GM19463 (cell line): ENCODE results near the gene STXBP5L.
"Not testable (repeated sequence)": the region's sequence is repeated elsewhere in the genome, so short reads cannot be mapped to it uniquely, and the experiment has no call there.

Experiments
- ATAC-seq: cut with Tn5 transposase; IDR thresholded peaks from one replicate; pipeline ENCODE4 v1.9.1; 2021; ENCODE audit warnings: mild to moderate bottlenecking, moderate library complexity; ENCODE audit not compliant: unreplicated experiment

Gene STXBP5L

GRCh38 chr3:121223116-121223515 is 315.1 kb downstream of the STXBP5L start:
- ATAC-seq = no peak

- ATAC-seq = no peak
Observed at GRCh38 chr3:121228971-121229370, 321.0 kb downstream of the STXBP5L start.

DNA sequence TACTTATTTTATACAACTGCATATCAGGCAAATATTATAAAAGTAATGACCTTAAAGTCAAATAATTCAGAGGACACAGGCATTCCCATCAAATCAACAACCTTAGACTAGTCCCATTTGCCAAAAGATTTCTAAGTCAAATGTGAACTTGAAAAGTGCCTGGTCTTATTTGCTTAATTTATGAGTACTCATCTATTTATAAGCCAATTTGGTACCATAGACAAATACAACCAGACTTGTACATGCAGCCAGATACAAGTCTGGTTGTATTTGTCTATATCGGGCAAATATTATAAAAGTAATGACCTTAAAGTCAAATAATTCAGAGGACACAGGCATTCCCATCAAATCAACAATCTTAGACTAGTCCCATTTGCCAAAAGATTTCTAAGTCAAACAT is 322.2 kb downstream of the STXBP5L start:
- ATAC-seq = not testable (repeated sequence)

GRCh38 chr3:121231872-121232271 is 323.9 kb downstream of the STXBP5L start:
- no peak for ATAC-seq

DNA sequence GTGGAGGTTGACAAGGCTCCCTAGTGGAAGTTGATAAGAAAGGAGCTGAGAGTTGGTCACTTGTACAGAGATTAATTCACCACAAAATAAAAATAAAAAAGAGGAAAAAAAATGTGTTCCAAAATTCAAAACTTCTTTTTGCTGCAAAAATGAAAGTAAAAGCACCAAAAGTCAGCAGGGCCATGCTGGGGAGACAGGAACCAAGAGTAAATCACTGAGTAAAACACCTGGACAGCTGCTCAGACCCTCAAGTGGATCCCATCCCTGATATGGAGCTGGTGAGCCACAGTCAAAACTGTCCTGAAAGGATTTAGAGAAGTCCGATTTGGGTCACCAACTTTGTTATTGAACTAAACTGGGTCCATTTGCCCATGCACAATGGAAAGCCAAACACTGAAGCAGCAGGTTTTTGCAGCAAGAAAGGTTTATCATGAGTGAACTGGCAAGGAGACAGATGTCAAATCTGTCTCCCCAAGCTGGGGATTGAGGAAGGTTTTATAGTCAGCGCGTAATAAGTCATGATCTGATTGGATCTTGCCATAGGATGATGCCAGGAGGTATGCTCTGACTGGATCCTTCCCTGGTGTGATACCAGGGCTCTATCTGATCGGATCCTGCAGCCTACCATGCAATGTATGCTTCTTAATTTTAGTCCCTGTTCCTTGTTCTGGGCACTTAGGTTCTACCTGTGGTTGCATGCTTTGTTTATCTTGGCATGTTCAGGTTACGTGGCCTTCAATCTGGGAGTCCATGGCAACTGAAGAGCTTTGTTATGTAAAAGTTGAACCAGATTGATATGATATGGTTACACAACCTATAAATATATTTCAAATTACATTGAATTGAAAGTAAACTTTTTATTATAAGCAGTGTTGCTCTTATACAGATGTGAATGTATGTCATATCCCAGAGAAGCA is 324.6 kb downstream of the STXBP5L start:
- no peak for ATAC-seq

- no peak for ATAC-seq
Observed at GRCh38 chr3:121243208-121243607, 335.2 kb downstream of the STXBP5L start.

DNA sequence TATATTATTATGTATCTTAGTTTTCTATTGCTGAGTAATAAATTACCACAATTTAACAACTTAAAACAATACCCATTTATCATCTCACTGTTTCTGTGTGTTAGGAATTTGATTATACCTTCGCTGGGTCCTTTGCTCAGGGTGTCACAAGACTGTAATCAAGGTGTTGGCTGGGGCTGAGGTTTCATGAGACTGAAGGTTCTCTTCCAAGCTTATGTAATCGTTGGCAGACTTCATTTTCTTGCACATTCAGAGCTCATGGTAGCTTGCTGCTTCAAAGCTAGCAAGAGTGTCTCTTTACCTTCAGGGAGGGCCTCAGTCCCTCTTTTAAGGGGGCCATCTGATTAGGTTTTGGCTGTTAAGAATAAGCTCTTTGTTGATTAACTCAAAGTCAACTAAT is 344.7 kb downstream of the STXBP5L start:
- ATAC-seq = no peak

DNA sequence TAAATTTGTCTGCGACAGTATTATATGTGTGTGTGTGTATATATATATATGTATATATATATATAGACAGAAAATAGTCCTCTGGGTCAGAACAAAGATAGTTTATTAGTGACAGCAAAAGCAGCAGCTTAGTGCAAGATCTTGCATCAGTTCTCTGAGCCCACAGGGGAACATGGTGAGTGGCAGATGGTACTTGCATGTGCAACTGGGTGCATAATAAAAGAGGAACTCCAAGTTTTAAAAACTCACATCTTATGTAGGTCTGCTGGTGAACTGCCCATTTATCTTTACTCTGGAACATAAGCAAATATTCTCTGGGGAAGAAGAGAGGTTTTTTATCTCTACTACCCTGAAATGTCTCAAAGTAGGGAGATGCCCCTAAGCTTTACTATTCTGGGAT is 361.4 kb downstream of the STXBP5L start:
- no peak for ATAC-seq

DNA sequence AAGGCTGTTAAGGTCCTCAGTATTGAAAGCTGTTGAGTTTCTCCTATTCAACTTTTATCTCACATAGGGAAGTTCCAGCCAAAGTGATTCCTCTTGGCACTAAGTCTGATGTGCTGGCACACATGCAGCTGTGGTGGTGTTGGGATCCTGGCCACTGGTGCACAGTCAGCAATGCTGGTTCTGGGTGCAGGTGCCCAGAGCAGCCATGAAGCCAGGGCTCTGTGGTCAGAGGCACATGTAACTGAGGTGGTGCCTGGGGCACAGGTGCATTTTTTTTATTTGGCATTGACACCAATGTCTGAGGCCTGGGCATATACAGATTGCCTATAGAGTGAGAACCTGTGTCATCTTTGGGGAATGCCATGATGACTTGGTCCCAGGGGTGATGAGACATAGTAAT is 366.4 kb downstream of the STXBP5L start:
- ATAC-seq = no peak

DNA sequence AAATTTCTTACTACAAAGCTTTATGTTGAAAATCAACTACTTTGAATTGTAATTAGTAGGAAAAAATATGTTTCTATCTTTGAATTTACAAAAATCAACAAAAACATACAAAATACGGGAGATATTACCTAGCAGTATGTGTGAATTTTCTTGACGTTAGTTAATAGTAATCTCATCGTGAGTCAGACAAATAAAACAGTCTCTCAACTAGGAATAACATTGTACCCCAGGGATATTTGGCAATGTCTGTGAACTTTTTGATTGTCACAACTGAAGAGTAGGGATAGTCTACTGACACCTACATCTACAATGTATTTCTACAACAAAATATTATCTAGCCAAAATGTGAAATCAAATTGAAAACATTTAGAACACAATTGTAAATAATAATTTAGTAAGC is 387.4 kb downstream of the STXBP5L start:
- no peak for ATAC-seq

DNA sequence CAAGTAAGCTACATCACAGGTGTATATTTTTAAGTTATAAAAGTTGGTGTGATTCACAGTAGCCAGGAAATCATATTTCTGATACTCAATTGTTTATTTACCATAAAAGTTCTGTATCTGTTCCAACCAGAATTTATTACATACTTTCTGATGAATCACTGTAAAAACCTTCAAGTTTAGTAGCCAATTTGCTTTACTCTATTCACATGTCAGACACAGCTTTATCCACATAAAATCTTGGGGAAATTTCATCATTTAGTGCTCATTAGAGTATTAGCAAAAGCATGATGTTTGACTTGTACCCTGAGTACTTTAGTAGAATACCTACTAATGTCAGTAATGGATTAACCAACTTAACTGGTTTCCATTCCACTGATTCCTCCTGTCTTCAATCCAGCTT is 388.0 kb downstream of the STXBP5L start:
- ATAC-seq = no peak

DNA sequence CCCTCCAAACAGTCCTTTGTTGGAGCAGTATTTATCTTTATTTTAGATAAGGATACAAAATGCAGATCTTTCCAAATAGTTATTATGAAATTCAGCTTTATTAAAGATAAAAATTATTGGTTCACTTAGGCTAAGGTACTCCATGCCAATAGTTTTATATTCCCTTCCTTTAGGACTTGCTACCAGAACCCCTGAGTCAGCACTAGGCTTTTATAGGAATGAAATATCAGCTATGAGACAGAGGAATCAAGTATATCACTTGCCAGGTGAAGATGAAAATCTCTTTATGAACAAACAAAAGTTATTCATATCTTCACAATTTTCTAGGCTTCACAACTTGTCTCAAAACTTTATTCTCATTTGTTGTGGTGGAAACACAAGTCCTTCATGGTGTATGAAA is 416.3 kb downstream of the STXBP5L start:
- ATAC-seq = no peak

- ATAC-seq = no peak
Observed at GRCh38 chr3:121330118-121330517, 422.1 kb downstream of the STXBP5L start.

- ATAC-seq = no peak
Observed at GRCh38 chr3:121330634-121331033, 422.6 kb downstream of the STXBP5L start.

GRCh38 chr3:121355960-121356359 is 448.0 kb downstream of the STXBP5L start:
- ATAC-seq = not testable (repeated sequence)

DNA sequence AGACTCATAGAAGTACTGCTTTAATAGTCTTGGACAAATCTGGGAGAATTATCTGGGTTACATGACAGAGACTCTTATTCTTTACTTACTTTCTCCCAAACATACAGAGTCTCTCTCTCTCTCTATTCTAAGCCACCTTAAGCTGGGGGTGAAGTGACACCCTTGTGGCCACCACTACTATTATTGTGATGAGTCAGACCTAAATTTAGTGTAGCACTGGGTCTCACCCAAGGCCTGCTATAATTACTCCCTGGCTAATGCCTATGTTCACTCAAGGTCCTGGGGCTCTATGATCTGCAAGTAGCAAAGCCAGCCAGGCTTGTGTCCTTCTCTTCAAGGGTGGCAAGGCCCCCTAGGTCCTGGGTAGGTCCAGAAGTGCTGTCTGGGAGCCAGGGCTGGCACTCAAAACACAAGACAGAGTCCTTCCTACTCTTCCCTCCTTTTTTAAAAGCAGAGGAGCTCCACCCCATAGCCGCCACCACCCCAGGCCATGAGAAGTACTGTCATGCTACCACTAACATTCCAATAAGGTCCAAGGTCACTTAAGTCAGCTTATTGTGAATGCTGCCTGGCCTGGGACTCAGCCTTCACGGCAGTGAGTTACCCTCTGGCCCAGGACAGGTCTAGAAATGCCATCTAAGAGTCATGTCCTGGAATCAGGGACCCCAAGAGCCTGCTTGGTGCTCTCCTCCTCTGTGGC is 454.2 kb downstream of the STXBP5L start:
- peak; percentile 60 for ATAC-seq

GRCh38 chr3:121388308-121388707 is 480.3 kb downstream of the STXBP5L start:
- not testable (repeated sequence) for ATAC-seq

- not testable (repeated sequence) for ATAC-seq
Observed at GRCh38 chr3:121395967-121396366, 488.0 kb downstream of the STXBP5L start.

DNA sequence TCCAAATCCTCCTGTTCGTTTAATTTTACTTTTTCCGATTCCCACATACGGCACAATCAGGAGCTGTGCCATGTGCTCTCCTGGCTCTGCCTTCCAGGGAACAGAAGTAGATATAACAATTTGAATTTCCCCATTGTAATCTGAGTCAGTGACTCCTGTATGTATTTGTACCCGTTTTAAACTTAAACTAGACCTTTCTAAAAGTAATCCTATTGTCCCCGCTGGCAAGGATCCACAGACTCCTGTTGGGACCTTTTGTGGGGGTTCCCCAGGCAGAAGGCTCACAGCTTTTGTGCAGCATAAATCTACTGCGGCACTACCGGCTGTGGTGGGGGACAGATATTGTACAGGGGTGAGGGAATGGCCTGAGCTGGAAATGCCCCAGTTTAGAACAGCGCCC is 490.0 kb downstream of the STXBP5L start:
- not testable (repeated sequence) for ATAC-seq

DNA sequence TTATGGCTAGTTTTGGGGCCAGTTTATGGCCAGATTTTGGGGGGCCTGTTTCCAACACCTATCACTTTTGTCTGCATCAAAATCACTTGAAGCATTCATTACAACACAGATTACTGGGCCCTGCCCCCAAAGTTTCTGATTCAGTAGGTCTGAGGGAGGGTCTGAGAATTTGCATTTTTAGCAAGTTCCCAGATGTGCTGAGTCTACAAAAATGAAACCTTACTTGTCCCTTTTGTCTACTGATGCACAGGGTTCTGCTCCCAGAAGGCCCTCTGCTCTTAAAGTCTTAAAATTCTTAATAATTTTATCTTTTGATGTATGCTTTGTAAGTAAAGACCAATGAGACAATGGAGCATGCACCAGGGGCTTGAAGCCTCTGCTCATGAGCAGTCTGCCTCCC is 491.8 kb downstream of the STXBP5L start:
- no peak for ATAC-seq

DNA sequence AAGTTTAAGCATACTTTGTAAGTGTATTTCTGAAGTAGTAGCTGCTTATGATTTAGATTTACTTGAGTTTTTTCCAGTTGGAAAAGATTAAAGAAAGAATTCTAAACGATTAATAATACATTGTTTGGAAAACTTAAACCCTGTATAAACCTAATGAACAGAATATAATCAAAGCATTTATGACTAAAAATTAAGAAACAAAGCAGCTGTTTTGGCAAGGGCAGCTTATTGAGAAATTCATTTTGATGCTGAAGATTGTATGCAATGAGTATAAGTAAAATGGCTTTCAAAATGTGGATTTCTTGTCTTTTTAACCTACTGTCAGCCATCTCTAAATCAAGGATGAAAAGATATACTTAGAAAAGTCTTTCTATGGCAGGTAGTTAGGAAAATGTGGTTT is 497.6 kb downstream of the STXBP5L start:
- ATAC-seq = no peak

- no peak for ATAC-seq
Observed at GRCh38 chr3:121411523-121411922, 503.5 kb downstream of the STXBP5L start.
